VCaP (cell line): ENCODE data around the gene DTX4.

Experiments
- H3K27ac ChIP-seq: fragments of 450-650 bp; 2 replicates; pipeline ENCODE4 v1.5.1; 2017
- CTCF ChIP-seq: fragments of 450-650 bp; conservative IDR thresholded peaks from 2 replicates; pipeline ENCODE4 v1.5.1; 2017; ENCODE audit warnings: mild to moderate bottlenecking, moderate library complexity

The DTX4 gene

GRCh38 chr11:59142530-59143507 is 29.1 kb upstream of the DTX4 start, which contains the start of gene FAM111A:
FAM111A (plus strand) TSS chr11:59142856; CDS start chr11:59148873, 6,017 bp downstream.
- H3K27ac ChIP-seq, result peak within 1 kb of the TSS; percentile 89
- TF ChIP-seq CTCF, result peak; percentile 54

- peak overlapping the region; percentile 89 for H3K27ac ChIP-seq
- TF ChIP-seq CTCF, result no peak
Measured at GRCh38 chr11:59144096-59144495, 27.8 kb upstream of the DTX4 start.

- peak overlapping the region; percentile 89 for H3K27ac ChIP-seq
- 0 out of 2 replicates have a peak, but pooled peaks have one; percentile 20 for TF ChIP-seq CTCF
Measured at GRCh38 chr11:59144579-59145345, 27.2 kb upstream of the DTX4 start.

- peak overlapping the region; percentile 89 for H3K27ac ChIP-seq
Measured at GRCh38 chr11:59145534-59145933, 26.4 kb upstream of the DTX4 start.

GRCh38 chr11:59151761-59152160 is 20.2 kb upstream of the DTX4 start:
- no peak for TF ChIP-seq CTCF
- no peak overlapping the region for H3K27ac ChIP-seq

More at GRCh38 chr11:59145534-59145933, 26.4 kb upstream of the DTX4 start:
- no peak for TF ChIP-seq CTCF

GRCh38 chr11:59152312-59152951 is 19.5 kb upstream of the DTX4 start:
- no peak overlapping the region for H3K27ac ChIP-seq
- no peak for TF ChIP-seq CTCF
